HEK293 (cell line): Measurements from ENCODE around the gene OAS2.

Experiments
- CTCF ChIA-PET: fragments of 350-600 bp; formaldehyde crosslinking; extraction: SDS; loops from one replicate; lab custom pipeline; 2021; ENCODE audit warnings: antibody characterized with exemption; lab: Yijun Ruan, JAX
- POLR2A ChIA-PET: fragments of 300-600 bp; formaldehyde crosslinking; extraction: SDS; loops from one replicate; lab custom pipeline; 2020; ENCODE audit warnings: antibody characterized with exemption, inconsistent platforms; lab: Yijun Ruan, JAX
- H3K27ac ChIP-seq: fragments of 200-500 bp; sonication (Bioruptor generic); 2 replicates; pipeline ENCODE4 v1.5.1; 2014; ENCODE audit warnings: low read depth, low read length, control low read depth, inconsistent platforms; ENCODE audit errors: extremely low read depth
- H3K36me3 ChIP-seq, 2 experiments: fragments of 200-500 bp in 1 of 2; sonication (Bioruptor generic) in 1 of 2; 1 replicate in 1 of 2; 2 replicates in 1 of 2; pipeline ENCODE4 v1.5.1; 2014 to 2017; ENCODE audit warnings: inconsistent platforms in 2 of 2, low read length in 2 of 2; ENCODE audit not compliant: control insufficient read depth in 2 of 2, insufficient read depth in 1 of 2
- H3K4me1 ChIP-seq: fragments of 200-500 bp; sonication (Bioruptor generic); 2 replicates; pipeline ENCODE4 v1.5.1; 2014; ENCODE audit warnings: mild to moderate bottlenecking, low read length, inconsistent platforms; ENCODE audit not compliant: control insufficient read depth, insufficient read depth
- H3K4me3 ChIP-seq: 2 replicates; pipeline ENCODE4 v1.5.1; 2011; ENCODE audit warnings: low read depth, mild to moderate bottlenecking, control low read depth, low read length, moderate library complexity
- H3K9me3 ChIP-seq: fragments of 200-500 bp; sonication (Bioruptor generic); 2 replicates; pipeline ENCODE4 v1.5.1; 2014; ENCODE audit warnings: low read depth, low read length, inconsistent platforms; ENCODE audit not compliant: control insufficient read depth, insufficient read depth
- GLI4 ChIP-seq: fragments of 450-650 bp; formaldehyde crosslinking; IDR thresholded peaks from 2 replicates; pipeline ENCODE4 v1.5.1; 2016; ENCODE audit warnings: missing biosample characterization, missing genetic modification characterization
- GLIS1 ChIP-seq: fragments of 450-650 bp; formaldehyde crosslinking; IDR thresholded peaks from 2 replicates; pipeline ENCODE4 v1.5.1; 2016; ENCODE audit warnings: missing biosample characterization, missing genetic modification characterization
- GLIS2 ChIP-seq: fragments of 450-650 bp; formaldehyde crosslinking; IDR thresholded peaks from 2 replicates; pipeline ENCODE4 v1.5.1; 2016; ENCODE audit warnings: missing biosample characterization, missing genetic modification characterization
- KLF7 ChIP-seq: fragments of 450-650 bp; formaldehyde crosslinking; IDR thresholded peaks from 2 replicates; pipeline ENCODE4 v1.5.1; 2016; ENCODE audit warnings: missing biosample characterization, missing genetic modification characterization, borderline replicate concordance
- OVOL3 ChIP-seq: fragments of 450-650 bp; formaldehyde crosslinking; IDR thresholded peaks from 2 replicates; pipeline ENCODE4 v1.5.1; 2016; ENCODE audit warnings: missing biosample characterization, missing genetic modification characterization
- SCRT2 ChIP-seq: fragments of 450-650 bp; formaldehyde crosslinking; IDR thresholded peaks from 2 replicates; pipeline ENCODE4 v1.5.1; 2016; ENCODE audit warnings: missing biosample characterization, missing genetic modification characterization
- SP3 ChIP-seq: fragments of 450-650 bp; formaldehyde crosslinking; IDR thresholded peaks from 2 replicates; pipeline ENCODE4 v1.5.1; 2016; ENCODE audit warnings: missing biosample characterization, missing genetic modification characterization
- ZBTB26 ChIP-seq: fragments of 450-650 bp; formaldehyde crosslinking; optimal IDR thresholded peaks from 2 replicates; pipeline ENCODE3; 2016; ENCODE audit warnings: missing biosample characterization, mild to moderate bottlenecking, missing genetic modification characterization
- ZBTB48 ChIP-seq: fragments of 450-650 bp; formaldehyde crosslinking; IDR thresholded peaks from 2 replicates; pipeline ENCODE4 v1.5.1; 2016; ENCODE audit warnings: missing biosample characterization, missing genetic modification characterization
- ZBTB6 ChIP-seq: fragments of 450-650 bp; formaldehyde crosslinking; IDR thresholded peaks from 2 replicates; pipeline ENCODE4 v1.5.1; 2017; ENCODE audit warnings: missing biosample characterization, missing genetic modification characterization
- ZNF184 ChIP-seq: fragments of 450-650 bp; IDR thresholded peaks from 2 replicates; pipeline ENCODE4 v1.5.1; 2018; ENCODE audit warnings: missing biosample characterization, mild to moderate bottlenecking, missing genetic modification characterization
- ZNF221 ChIP-seq: fragments of 450-650 bp; formaldehyde crosslinking; IDR thresholded peaks from 2 replicates; pipeline ENCODE4 v1.5.1; 2017; ENCODE audit warnings: missing biosample characterization, missing genetic modification characterization, borderline replicate concordance
- ZNF274 ChIP-seq, 2 experiments: fragments of 200-500 bp in 1 of 2; fragments of 450-650 bp in 1 of 2; sonication (Bioruptor generic) in 1 of 2; formaldehyde crosslinking in 1 of 2; IDR thresholded peaks; 2 replicates each; pipeline versions ENCODE4 v1.5.1 to v1.6.1; 2014 to 2016; ENCODE audit warnings: borderline replicate concordance in 1 of 2, inconsistent platforms in 1 of 2, low read length in 1 of 2, missing biosample characterization in 1 of 2, missing genetic modification characterization in 1 of 2
- ZNF341 ChIP-seq: fragments of 450-650 bp; formaldehyde crosslinking; IDR thresholded peaks from 2 replicates; pipeline ENCODE4; 2016; ENCODE audit warnings: low read depth, missing biosample characterization, missing genetic modification characterization
- ZNF354C ChIP-seq: fragments of 450-650 bp; formaldehyde crosslinking; IDR thresholded peaks from 2 replicates; pipeline ENCODE4 v1.5.1; 2016; ENCODE audit warnings: missing biosample characterization, missing genetic modification characterization, low read depth, borderline replicate concordance
- ZNF514 ChIP-seq: fragments of 450-650 bp; formaldehyde crosslinking; IDR thresholded peaks from 2 replicates; pipeline ENCODE4 v1.5.1; 2016; ENCODE audit warnings: missing biosample characterization, missing genetic modification characterization
- ZNF664 ChIP-seq: fragments of 450-650 bp; formaldehyde crosslinking; IDR thresholded peaks from 2 replicates; pipeline ENCODE4 v1.5.1; 2016; ENCODE audit warnings: missing biosample characterization, missing genetic modification characterization
- ZNF76 ChIP-seq: fragments of 450-650 bp; formaldehyde crosslinking; IDR thresholded peaks from 2 replicates; pipeline ENCODE4; 2016; ENCODE audit warnings: low read depth, missing biosample characterization, missing genetic modification characterization, borderline replicate concordance
- TF ChIP-seq, protein P1 (sequence below): fragments of 450-650 bp; formaldehyde crosslinking; IDR thresholded peaks from 2 replicates; pipeline ENCODE4 v1.5.1; 2017; ENCODE audit warnings: missing biosample characterization, missing genetic modification characterization

Gene OAS2

DNA sequence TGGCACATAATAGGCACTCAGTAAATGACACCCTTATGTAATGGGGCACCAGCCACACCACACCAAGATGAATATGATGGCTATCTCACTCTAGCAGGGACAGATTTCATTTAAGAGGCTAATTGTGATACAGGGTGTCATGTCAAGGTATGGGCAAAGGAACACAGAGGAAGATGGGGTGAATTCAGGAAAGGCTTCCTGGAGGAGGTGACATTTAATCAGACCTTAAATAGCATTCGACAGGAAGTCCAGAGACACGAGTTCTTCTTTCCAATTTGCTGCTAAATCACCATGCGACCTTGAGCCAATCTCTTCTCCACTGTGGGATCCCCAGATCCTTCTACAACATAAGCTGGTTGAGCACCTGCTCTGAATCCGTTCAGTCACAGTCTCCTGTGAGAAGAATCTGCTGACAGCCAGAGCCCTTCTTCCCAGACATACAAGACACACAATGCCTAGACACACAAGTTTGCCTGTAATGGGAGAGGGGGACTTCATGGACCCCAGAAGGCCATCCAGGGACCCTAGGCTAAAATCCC, 76.7 kb downstream of the OAS2 start (continued):
- no peak for TF ChIP-seq ZNF354C
- TF ChIP-seq ZNF274 (IDR thresholded peaks at IDR 0.05; ENCODE audit: low read length): no peak
- TF ChIP-seq ZNF274 (tag by site-specific recombination; IDR thresholded peaks at IDR 0.05; ENCODE audit: borderline replicate concordance): no peak
- no peak for TF ChIP-seq ZNF184 (tag by site-specific recombination)
- TF ChIP-seq GLI4 (tag by site-specific recombination): no peak
- TF ChIP-seq, protein P1, sequence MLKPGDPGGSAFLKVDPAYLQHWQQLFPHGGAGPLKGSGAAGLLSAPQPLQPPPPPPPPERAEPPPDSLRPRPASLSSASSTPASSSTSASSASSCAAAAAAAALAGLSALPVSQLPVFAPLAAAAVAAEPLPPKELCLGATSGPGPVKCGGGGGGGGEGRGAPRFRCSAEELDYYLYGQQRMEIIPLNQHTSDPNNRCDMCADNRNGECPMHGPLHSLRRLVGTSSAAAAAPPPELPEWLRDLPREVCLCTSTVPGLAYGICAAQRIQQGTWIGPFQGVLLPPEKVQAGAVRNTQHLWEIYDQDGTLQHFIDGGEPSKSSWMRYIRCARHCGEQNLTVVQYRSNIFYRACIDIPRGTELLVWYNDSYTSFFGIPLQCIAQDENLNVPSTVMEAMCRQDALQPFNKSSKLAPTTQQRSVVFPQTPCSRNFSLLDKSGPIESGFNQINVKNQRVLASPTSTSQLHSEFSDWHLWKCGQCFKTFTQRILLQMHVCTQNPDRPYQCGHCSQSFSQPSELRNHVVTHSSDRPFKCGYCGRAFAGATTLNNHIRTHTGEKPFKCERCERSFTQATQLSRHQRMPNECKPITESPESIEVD (tag by site-specific recombination): no peak

DNA sequence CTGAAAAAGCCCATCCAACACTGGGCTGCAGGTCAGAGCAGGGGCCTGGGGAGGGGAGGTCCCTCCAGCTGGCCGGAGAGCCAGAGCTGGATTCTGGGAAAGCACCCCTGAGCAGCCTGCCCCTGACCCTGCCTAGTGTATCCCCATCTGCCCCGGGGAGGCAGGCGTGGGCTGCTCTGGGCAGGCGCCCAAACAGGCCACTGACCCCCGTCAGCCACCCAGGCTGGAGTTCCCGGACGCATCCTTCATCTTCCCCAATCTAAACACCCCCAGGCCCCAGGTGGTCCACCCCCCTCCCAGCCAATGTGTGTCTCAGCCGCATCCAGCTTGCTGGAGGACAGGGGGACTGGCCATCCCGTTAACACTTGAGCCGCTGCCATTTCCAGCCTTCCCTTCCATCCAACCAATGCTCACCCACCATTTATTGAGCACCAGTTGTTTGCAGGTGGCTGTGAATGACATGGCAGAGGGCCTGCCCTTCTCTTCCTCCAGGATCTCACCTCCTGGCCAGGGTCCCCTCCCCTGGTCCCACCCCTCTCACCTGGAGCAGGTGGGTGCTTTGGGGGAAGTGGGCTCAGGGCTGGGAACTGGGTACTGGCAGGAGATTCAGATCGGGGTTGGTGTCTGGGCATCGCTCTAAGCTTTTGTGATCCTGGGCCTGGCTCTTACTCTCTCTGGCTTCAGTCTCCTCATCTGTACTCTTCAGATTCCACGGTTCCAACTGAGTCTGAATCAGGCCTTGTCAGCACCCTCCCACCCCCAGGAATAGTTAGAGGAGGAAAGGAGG, 77.5 kb downstream of the OAS2 start:
- H3K4me3 ChIP-seq: no peak overlapping the region
- no peak overlapping the region for H3K27ac ChIP-seq
- ChIA-PET CTCF (interaction anchor here (0.5 to 0.6 kb wide), 2 partner anchors 27 to 42 kb away, joined by 4 read pairs; no protein-coding TSS in a partner anchor), POLR2A (no interaction called here)
- no peaks in the 10 kb centered on the region for H3K9me3 ChIP-seq
- no peaks in the 10 kb centered on the region for H3K4me1 ChIP-seq
- H3K36me3 ChIP-seq: no peaks in the 10 kb centered on the region
- TF ChIP-seq OVOL3 (tag by site-specific recombination) (no peak), GLIS1 (tag by site-specific recombination) (0 out of 2 replicates have a peak, but pooled peaks have one; percentile 16), SCRT2 (tag by site-specific recombination) (no peak), ZBTB48 (tag by site-specific recombination) (no peak)

DNA sequence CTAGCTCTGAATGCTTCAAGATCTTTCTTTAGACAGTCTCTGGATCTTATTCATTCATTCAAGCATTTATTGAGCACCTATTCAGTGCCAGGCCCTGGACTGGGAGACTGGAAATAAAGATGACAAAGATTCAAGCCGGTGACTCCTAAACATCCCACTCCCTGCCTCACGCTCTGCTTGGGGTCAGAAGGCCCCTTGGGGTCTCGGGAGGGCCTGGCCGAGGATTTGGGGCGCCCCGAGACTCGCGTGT, 78.0 kb downstream of the OAS2 start:
- Histone ChIP-seq H3K36me3 (no peaks in the 10 kb centered on the region), H3K9me3 (no peaks in the 10 kb centered on the region), H3K27ac (no peak overlapping the region), H3K4me3 (no peak overlapping the region)
- POLR2A ChIA-PET: no interaction called here
- TF ChIP-seq ZNF664 (tag by site-specific recombination) (peak; percentile 80), ZNF514 (tag by site-specific recombination) (no peak)
- TF ChIP-seq, all 188 proteins: peak for 1
- no peaks in the 10 kb centered on the region for H3K4me1 ChIP-seq
- CTCF ChIA-PET: interaction anchor here (0.5 to 0.6 kb wide), 2 partner anchors 27 to 41 kb away, joined by 4 read pairs; no protein-coding TSS in a partner anchor

- Histone ChIP-seq H3K4me1 (no peaks in the 10 kb centered on the region), H3K9me3 (no peaks in the 10 kb centered on the region), H3K27ac (no peak within 1 kb of the TSS), H3K36me3 (no peaks in the 10 kb centered on the region), H3K4me3 (peak within 1 kb of the TSS; percentile 2; the same call in 1 of the 2 replicates)
- CTCF ChIA-PET: interaction anchor here (0.5 kb wide), 1 partner anchor 28 kb away, joined by 4 read pairs; no protein-coding TSS in a partner anchor
- POLR2A ChIA-PET: no interaction called here
- peak; percentile 27; the same call in 1 of the 2 replicates for TF ChIP-seq GLIS1 (tag by site-specific recombination)
- TF ChIP-seq ZNF76 (tag by site-specific recombination): 0 out of 2 replicates have a peak, but pooled peaks have one; percentile 21
- no peak for TF ChIP-seq KLF7 (tag by site-specific recombination)
- 0 out of 2 replicates have a peak, but pooled peaks have one; percentile 18 for TF ChIP-seq SP3 (tag by site-specific recombination)
- TF ChIP-seq ZBTB6: peak; percentile 78
- TF ChIP-seq ZNF341 (tag by site-specific recombination): peak; percentile 43; the same call in 1 of the 2 replicates
- TF ChIP-seq ZBTB26 (tag by site-specific recombination): peak; percentile 36
- TF ChIP-seq ZNF221 (tag by site-specific recombination): no peak
- TF ChIP-seq GLIS2 (tag by site-specific recombination): peak; percentile 50; the same call in 1 of the 2 replicates
Observed at GRCh38 chr12:113056631-113057488, 78.5 kb downstream of the OAS2 start, which contains the start of gene DTX1. Gene DTX1 (plus strand): TSS chr12:113056730. CDS start chr12:113058193, 1,463 bp downstream.
